ENCODE measurements around the gene PDLIM4.

DNA sequence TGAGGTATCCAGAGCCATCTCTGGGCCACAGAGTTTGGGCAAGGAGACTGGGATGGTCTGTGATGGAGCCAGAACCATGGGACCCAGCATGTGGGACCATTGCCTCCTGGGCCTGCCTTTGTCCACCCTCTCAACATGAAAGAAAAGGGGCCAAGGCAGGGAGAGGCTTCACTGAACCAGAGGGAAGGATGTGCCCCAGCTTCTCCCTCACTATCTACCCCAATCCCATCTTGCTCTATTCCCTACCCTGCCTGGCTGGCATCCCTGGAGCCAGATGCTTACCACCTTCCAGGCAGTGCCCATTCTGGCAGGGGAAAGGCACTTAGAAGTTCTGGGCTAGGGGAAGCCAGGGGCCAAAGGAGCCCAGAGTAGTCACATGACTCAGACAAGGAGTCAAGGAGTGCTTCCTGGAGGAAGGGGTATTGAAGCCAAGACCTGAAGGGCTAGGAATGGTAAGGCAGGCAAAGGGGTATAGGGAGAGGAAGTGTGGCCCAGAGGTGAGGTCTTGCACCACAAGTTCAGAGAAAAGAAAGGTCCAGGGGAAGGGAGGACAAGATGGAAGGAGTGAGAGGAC is 9.8 kb downstream of the PDLIM4 start:
- TF ChIP-seq, protein P1, sequence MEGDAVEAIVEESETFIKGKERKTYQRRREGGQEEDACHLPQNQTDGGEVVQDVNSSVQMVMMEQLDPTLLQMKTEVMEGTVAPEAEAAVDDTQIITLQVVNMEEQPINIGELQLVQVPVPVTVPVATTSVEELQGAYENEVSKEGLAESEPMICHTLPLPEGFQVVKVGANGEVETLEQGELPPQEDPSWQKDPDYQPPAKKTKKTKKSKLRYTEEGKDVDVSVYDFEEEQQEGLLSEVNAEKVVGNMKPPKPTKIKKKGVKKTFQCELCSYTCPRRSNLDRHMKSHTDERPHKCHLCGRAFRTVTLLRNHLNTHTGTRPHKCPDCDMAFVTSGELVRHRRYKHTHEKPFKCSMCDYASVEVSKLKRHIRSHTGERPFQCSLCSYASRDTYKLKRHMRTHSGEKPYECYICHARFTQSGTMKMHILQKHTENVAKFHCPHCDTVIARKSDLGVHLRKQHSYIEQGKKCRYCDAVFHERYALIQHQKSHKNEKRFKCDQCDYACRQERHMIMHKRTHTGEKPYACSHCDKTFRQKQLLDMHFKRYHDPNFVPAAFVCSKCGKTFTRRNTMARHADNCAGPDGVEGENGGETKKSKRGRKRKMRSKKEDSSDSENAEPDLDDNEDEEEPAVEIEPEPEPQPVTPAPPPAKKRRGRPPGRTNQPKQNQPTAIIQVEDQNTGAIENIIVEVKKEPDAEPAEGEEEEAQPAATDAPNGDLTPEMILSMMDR (IDR thresholded peaks at IDR 0.05) = no peak
- no peak for TF ChIP-seq POLR2A (IDR thresholded peaks at IDR 0.05)

All from testis (tissue), 2 donors.